ENCODE results near the gene HES4.
A peak's percentile ranks its signal among the peaks of the same experiment; 100 is the strongest.

- TF ChIP-seq CTCF (IDR thresholded peaks at IDR 0.05) (peak in 1 of 4 experiments; percentile 20), EP300 (IDR thresholded peaks at IDR 0.05) (no peak)
These were observed 15.1 kb upstream of the HES4 start for GRCh38 chr1:1014799-1015681.
